ENCODE results near the gene HSF2BP. TPM values are rescaled to one million over a fixed set of nuclear protein-coding genes. Genes with fewer than 3 reads are reported as not detected.
"Not testable (repeated sequence)": the region's sequence is repeated elsewhere in the genome, so short reads cannot be mapped to it uniquely, and the experiment has no call there.

Gene HSF2BP
- total and polyA plus RNA-seq, 2 of the 8 experiments (the other 6 are each of a cell fraction or from before 2014, with no cell fraction given), result 0.51 to 0.93 TPM

GRCh38 chr21:43616861-43617260 is 42.4 kb downstream of the HSF2BP start:
- H2AK5ac ChIP-seq (ENCODE audit: low read depth, low read length); H3K4me2 ChIP-seq (ENCODE audit: insufficient read depth in 1 of 2, low read depth in 2 of 2, low read length in 2 of 2); H3K79me2 ChIP-seq (ENCODE audit: control insufficient read depth in 1 of 2, insufficient read depth in 2 of 2, low read length in 2 of 2); H3K23me2 ChIP-seq (ENCODE audit: low read depth, low read length); H2BK120ac ChIP-seq (replicated peaks; ENCODE audit: low read depth, low read length); DNase-seq (ENCODE audit: low read depth in 1 of 2, low spot score in 2 of 2); H3K9me3 ChIP-seq (ENCODE audit: insufficient read depth in 2 of 2, low read depth in 1 of 2, low read length in 1 of 2); H2AFZ ChIP-seq (ENCODE audit: low read length); H2BK20ac ChIP-seq (ENCODE audit: low read length); H3K4me3 ChIP-seq (ENCODE audit: extremely low read depth in 1 of 4, insufficient read depth in 2 of 4, low read depth in 3 of 4, low read length in 4 of 4); H3K56ac ChIP-seq (replicated peaks; ENCODE audit: insufficient read length, low read depth, low read length); H4K8ac ChIP-seq (ENCODE audit: extremely low read depth, insufficient read depth, low read length); H3K79me1 ChIP-seq (ENCODE audit: low read depth, low read length); H4K20me1 ChIP-seq (replicated peaks in 1 of 2; ENCODE audit: control insufficient read depth in 1 of 2, insufficient read depth in 2 of 2, low read length in 2 of 2); H3K18ac ChIP-seq (ENCODE audit: extremely low read depth, low read length); POLR2A ChIA-PET (ENCODE audit: partially characterized antibody); H3K14ac ChIP-seq (ENCODE audit: insufficient read length); H4K91ac ChIP-seq (replicated peaks; ENCODE audit: insufficient read length, low read length); H3K23ac ChIP-seq (ENCODE audit: insufficient read length); H3K4me1 ChIP-seq (replicated peaks in 1 of 4; ENCODE audit: control insufficient read depth in 3 of 4, insufficient read depth in 4 of 4, low read length in 3 of 4); H3K27ac ChIP-seq (ENCODE audit: low read depth, low read length); H3K4ac ChIP-seq (replicated peaks; ENCODE audit: insufficient read length, low read depth, low read length); H3K27me3 ChIP-seq (replicated peaks in 1 of 4; ENCODE audit: control insufficient read depth in 3 of 4, extremely low read depth in 1 of 4, insufficient read depth in 3 of 4, low read length in 3 of 4); FAIRE-seq; H2BK15ac ChIP-seq (ENCODE audit: low read length); H3K9ac ChIP-seq (replicated peaks in 1 of 4; ENCODE audit: extremely low read depth in 1 of 4, low read depth in 3 of 4, low read length in 3 of 4); H3K36me3 ChIP-seq (ENCODE audit: control insufficient read depth in 2 of 4, insufficient read depth in 4 of 4, low read length in 3 of 4); H2BK5ac ChIP-seq (ENCODE audit: low read depth, low read length); H2BK12ac ChIP-seq (ENCODE audit: low read depth, low read length); H4K5ac ChIP-seq (ENCODE audit: insufficient read length, low read depth, low read length): not testable (repeated sequence)
- CTCF ChIA-PET (ENCODE audit: partially characterized antibody), result interaction anchor here (0.6 to 0.8 kb wide), 3 partner anchors 9 to 833 kb away, joined by 3 to 4 read pairs (median 3); no protein-coding TSS in a partner anchor
- 88% methylated on average over 3 of the region's 3 CpGs; no CpG with 5 or more reads in 1 of the 2 experiments for WGBS, 2 experiments (ENCODE audit: extremely low coverage in 1 of 2, insufficient coverage in 1 of 2, insufficient read length in 1 of 2, insufficient replicate concordance in 2 of 2, low coverage in 1 of 2, low lambda C conversion rate in 2 of 2, missing lambda C conversion rate in 1 of 2)
